ENCODE measurements around the gene MBTPS2. TPM values are rescaled to one million over a fixed set of nuclear protein-coding genes. Genes with fewer than 3 reads are reported as not detected.

MBTPS2 gene
- total RNA-seq: 1 to 10 TPM; 4.8 to 7.0 (median 5.9) TPM

- 0 to 40% methylated on average over 24 to 38 of the region's 61 CpGs for WGBS, 2 donors
- peak within 1 kb of the TSS; percentile 47 for H3K4me3 ChIP-seq (ENCODE audit: low read depth, poor library complexity, severe bottlenecking)
- no peak for TF ChIP-seq POLR2A (IDR thresholded peaks at IDR 0.05)
- no peak for TF ChIP-seq CTCF (IDR thresholded peaks at IDR 0.05)
- peak; percentile 69 to 95 for DNase-seq (ENCODE audit: low spot score in 2 of 2)
- intact Hi-C loops (cut with DNase I; ENCODE audit: low total_unique reads): no loop called here
Observed at GRCh38 chrX:21839334-21840192, at the start of gene MBTPS2. Gene MBTPS2 (plus strand): TSS chrX:21839617. CDS start chrX:21839735, 118 bp downstream.

GRCh38 chrX:21798677-21799219 is 40.7 kb upstream of the MBTPS2 start:
- H3K4me3 ChIP-seq (ENCODE audit: low read depth, poor library complexity, severe bottlenecking): no peak overlapping the region
- 64 to 78% methylated on average over 6 of the region's 6 CpGs for WGBS, 2 donors
- intact Hi-C loops (cut with DNase I; ENCODE audit: low total_unique reads): no loop called here
- no peak for DNase-seq (ENCODE audit: low spot score in 2 of 2)
- TF ChIP-seq CTCF (IDR thresholded peaks at IDR 0.05) (no peak), POLR2A (IDR thresholded peaks at IDR 0.05) (no peak)

- no peak for DNase-seq (ENCODE audit: low spot score in 2 of 2)
- WGBS, 2 donors: 67 to 82% methylated on average over 6 of the region's 6 CpGs
- H3K4me3 ChIP-seq (ENCODE audit: low read depth, poor library complexity, severe bottlenecking): no peak overlapping the region
- intact Hi-C loops (cut with DNase I; ENCODE audit: low total_unique reads): no loop called here
- TF ChIP-seq POLR2A (IDR thresholded peaks at IDR 0.05) (no peak), CTCF (IDR thresholded peaks at IDR 0.05) (no peak)
Observed at GRCh38 chrX:21799767-21800166, 39.6 kb upstream of the MBTPS2 start.

- no peak overlapping the region for H3K4me3 ChIP-seq (ENCODE audit: low read depth, poor library complexity, severe bottlenecking)
- TF ChIP-seq POLR2A (IDR thresholded peaks at IDR 0.05) (no peak), CTCF (IDR thresholded peaks at IDR 0.05) (no peak)
- intact Hi-C loops (cut with DNase I; ENCODE audit: low total_unique reads): no loop called here
- no peak for DNase-seq (ENCODE audit: low spot score in 2 of 2)
- 3 to 10% methylated on average over 1 of the region's 1 CpG for WGBS, 2 donors
Observed at GRCh38 chrX:21800344-21800770, 39.1 kb upstream of the MBTPS2 start.

GRCh38 chrX:21802054-21802670 is 37.3 kb upstream of the MBTPS2 start:
- no peak for DNase-seq (ENCODE audit: low spot score in 2 of 2)
- H3K4me3 ChIP-seq (ENCODE audit: low read depth, poor library complexity, severe bottlenecking): no peak overlapping the region
- intact Hi-C loops (cut with DNase I; ENCODE audit: low total_unique reads): no loop called here
- no peak for TF ChIP-seq POLR2A (IDR thresholded peaks at IDR 0.05)
- no peak for TF ChIP-seq CTCF (IDR thresholded peaks at IDR 0.05)
- 56 to 59% methylated on average over 7 of the region's 7 CpGs for WGBS, 2 donors

All from lower leg skin (tissue), 4 donors.